ENCODE measurements around the gene RNF10.
"Not testable (repeated sequence)": the region's sequence is repeated elsewhere in the genome, so short reads cannot be mapped to it uniquely, and the experiment has no call there.

The RNF10 gene

GRCh38 chr12:120528861-120529525 lies 5.2 kb upstream of the RNF10 start, which contains the start of gene COQ5:
Gene COQ5, minus strand, starts transcription at chr12:120529158. Its CDS starts 17 bp downstream, at chr12:120529141.
- DNase-seq (ENCODE audit: low read depth, low spot score), result peak; percentile 75

DNA sequence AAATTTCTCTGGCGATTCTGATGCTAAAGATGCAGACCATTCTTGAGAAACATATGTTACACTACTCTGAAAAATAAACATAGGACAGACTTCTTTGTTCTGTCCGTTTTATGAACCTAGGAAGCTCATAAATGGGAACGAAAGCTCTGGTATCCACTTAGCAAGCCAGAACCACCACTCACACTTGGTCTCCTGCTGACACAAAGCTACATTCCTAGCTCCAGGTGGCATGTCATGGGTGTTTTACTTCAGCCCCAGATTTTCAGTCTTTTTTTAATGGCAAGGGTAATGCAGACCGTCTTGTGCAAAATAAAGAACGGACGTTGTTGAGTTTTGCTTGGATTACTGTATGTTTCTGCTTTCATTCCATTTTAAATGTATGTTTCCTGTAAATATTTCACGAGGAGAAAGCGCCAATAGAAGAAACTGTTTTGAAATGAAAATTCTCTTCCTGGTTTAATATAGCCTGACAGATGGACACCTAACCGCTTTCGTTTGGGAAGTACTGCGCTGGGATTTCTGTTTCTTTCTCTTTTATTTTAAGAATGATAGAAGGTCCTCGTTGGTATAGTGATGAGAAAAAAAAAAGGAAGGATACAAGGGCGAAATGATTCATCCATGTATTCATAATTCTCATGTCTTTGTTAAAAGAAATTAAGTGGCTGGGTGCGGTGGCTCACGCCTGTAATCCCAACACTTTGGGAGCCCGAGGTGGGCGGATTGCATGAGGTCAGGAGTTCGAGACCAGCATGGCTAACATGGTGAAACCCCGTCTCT lies 4.3 kb upstream of the RNF10 start:
- no peak for DNase-seq (ENCODE audit: low read depth, low spot score)

DNA sequence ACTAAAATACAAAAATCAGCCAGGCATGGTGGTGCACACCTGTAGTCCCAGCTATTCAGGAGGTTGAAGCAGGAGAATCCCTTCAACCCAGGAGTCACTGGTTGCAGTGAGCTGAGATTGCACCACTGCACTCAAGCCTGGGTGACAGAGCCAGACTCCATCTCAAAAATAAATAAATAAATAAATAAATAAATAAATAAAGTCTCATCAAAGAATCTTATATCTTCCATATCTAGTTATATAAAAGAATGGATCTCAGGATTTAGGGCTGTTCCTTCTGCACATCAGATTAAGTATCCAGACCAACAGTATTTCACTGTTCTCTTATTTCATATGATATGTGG lies 3.8 kb upstream of the RNF10 start:
- DNase-seq (ENCODE audit: low read depth, low spot score), result not testable (repeated sequence)

DNA sequence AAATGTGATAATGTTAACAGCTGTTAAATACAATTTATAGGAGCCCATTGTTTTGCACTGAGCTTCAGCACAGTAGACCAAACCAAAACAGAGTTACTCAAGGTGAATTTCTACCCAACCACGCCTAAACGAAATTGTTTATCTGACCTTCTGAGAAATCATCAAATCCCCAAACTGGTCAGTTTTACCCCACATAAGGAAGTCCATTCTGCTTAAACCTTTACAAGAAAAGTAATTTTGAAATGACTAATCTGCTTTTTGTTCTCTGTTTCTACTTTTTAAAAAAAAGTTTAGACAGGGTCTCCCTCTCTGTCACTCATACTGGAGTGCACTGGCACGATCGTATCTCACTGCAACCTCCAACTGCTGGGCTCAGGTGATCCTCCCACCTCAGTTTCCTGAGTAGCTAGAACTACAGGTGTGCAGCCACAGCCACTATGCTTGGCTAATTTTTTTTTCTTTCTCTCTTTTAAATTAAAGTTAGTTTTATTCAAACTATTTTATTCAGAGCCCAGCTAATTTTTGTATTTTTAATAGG lies 1.4 kb upstream of the RNF10 start:
- no peak for DNase-seq (ENCODE audit: low read depth, low spot score)

- DNase-seq (ENCODE audit: low read depth, low spot score), result no peak
Measured at GRCh38 chr12:120534703-120535655, 823 bp downstream of the RNF10 start.

- no peak for DNase-seq (ENCODE audit: low read depth, low spot score)
Measured at GRCh38 chr12:120536064-120536791, 2.1 kb downstream of the RNF10 start.

- DNase-seq (ENCODE audit: low read depth, low spot score), result no peak
Measured at GRCh38 chr12:120537856-120538220, 3.7 kb downstream of the RNF10 start.

DNA sequence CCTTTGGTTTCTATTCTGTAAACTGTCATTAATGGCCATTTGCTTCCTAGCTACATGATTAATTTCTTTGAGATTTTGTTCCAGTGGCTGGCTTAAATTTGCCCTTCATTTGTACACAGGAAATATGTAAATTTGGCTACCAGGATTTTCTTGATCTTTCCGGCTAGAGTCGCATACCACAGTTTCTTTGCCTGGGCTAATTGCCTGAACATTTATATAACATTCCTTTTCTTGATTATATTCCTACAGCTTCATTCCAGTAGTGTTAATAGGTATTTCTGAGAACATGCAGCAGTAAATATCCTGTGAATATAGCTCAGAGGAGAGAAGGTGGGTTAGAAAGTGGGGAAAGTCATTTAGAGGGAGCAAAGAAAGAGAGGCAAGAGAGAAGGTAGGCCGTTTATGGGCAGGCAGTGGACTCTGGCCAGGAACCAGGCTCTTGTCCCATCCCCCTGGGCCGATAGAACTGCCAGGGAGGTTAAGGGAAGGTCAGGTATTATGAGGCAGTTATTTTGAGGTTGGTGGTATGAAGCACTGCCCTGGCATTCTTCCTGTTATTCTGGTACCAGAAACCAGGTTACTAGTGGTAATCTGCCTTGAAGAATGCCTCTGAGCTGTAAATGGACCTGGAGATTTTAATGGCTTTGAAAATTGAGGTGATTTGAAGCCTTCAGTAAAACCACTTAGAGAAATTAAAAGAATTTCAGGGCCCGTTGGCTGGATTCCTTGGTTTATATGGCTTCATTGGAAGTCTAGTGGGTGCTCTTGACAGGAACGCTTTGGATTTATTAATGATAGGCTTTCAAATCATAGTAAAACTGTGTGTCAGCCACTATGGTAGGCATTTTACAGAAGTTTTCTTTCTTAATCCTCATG lies 4.4 kb downstream of the RNF10 start:
- no peak for DNase-seq (ENCODE audit: low read depth, low spot score)

DNA sequence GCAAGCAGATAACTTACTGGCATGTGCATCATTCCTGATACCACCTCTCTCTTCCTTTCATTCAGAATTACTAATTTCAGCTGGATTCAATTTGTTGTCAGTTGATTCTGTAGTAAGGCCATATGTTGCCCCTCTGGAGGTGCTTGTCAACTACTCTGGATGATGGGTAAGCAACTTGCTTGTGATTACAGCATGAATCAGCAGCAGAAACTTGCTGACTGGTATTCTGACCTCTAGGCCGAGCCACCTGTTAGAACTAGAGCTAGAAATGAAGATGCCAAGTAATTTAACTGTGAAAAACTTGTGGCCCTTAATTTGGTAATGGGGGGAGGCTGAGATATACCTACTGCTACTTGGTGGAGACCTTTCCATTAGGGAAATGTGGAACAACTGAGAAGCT lies 5.1 kb downstream of the RNF10 start:
- DNase-seq (ENCODE audit: low read depth, low spot score), result no peak

DNA sequence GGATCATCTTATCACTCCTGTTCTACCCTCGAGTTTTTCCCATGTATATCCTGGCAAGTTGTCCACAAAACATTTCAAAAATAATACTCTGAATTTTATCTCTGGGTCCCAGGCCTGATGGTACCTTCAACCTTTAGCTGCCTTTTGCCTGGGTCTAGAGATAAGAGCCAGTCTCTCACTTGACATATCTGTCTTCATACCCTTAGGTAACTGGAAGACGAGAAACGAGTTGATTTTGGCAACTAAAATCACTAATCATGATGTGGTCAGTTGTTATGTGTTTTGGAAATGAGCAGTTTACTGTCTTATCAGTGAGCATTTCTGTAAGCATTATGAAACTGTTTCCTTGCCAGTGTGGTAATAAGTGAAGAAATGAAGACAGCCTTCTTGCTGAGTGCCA lies 6.3 kb downstream of the RNF10 start:
- DNase-seq (ENCODE audit: low read depth, low spot score), result no peak

DNA sequence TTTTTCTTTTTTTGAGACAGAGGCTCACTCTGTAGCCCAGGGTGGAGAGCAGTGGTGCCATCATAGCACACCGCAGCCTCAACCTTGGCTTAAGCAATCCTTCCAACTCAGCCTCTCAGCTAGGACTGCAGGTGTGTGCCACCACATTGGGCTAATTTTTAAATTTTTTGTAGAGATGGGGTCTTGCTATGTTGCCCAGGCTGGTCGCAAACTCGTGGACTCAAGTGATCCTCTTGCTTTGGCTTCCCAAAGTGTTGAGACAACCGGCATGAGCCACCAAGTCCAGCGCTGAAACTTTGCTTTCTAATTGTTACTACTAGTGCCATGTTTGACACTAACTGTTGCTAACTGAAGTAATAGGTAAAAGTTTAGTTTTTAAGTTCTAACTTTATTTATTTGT lies 8.0 kb downstream of the RNF10 start:
- no peak for DNase-seq (ENCODE audit: low read depth, low spot score)

GRCh38 chr12:120544691-120545090 lies 10.5 kb downstream of the RNF10 start:
- DNase-seq (ENCODE audit: low read depth, low spot score), result no peak

DNA sequence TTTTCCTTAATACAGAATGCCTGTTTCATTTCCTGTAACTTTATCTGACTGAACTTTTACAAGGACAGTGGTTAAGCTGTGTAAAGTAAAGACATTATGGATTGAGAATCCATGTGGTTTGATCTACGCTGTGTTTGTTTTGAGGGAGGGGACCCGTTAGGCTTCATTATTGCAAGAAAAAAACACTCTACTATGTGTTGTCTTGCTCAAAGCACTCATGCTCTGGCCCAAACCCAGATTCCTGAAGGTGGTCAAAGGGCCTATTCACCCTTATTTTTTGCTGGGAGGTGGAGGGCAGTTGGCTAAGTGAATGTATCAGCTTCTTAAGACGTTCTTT lies 11.9 kb downstream of the RNF10 start:
- no peak for DNase-seq (ENCODE audit: low read depth, low spot score)

- no peak for DNase-seq (ENCODE audit: low read depth, low spot score)
Measured at GRCh38 chr12:120554678-120555077, 20.5 kb downstream of the RNF10 start.

DNA sequence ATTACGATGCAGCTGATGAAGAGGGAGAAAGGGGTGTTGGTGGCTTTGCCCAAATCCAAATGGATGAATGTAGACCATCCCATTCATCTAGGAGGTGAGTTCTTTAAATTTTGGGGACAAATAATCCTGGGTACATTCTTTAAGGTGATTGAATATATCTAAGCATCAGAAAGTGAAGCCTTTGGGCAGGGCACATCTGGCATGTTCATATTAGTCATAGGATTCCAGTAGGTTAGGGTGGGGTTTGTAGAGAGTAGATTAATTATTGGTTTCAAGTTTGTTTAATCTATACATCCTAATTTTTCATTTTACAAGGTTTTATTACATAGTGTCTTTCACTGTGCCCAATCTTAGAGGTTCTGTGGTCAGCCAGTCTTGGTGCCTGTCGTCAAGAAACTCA lies 23.4 kb downstream of the RNF10 start:
- DNase-seq (ENCODE audit: low read depth, low spot score), result no peak

DNA sequence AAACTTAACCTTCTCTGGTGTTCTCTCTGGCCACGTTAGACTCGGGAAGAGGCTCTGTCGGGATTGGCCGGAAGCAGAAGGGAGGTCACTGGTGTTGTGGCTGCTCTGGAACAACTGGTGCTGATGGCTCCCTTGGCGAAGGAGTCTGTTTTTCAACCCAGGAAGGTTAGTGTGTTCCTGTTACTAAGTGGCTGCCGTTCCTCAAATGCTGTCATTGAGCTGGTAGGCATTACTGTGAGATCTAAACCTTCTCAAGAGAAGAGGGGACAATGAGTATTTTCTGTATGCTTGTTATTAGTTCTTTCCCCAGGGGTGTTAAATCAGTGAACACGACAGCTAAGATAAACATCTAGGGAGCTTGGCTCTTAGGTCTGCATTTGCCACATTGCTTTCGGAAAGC lies 28.8 kb downstream of the RNF10 start:
- no peak for DNase-seq (ENCODE audit: low read depth, low spot score)

DNA sequence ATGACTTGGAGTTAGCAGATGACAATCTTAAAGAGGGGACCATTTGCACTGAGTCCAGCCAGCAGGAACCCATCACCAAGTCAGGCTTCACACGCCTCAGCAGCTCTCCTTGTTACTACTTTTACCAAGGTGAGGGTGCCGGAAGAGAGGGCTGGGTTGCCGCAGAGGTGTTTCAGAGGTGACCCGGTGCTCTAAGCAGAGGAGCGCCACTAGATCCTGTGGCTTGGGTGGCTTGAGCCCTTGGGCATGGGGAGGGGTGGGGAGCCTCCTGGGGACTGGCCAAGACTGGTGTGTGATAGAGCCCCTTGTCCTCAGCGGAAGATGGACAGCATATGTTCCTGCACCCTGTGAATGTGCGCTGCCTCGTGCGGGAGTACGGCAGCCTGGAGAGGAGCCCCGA lies 29.3 kb downstream of the RNF10 start:
- DNase-seq (ENCODE audit: low read depth, low spot score), result no peak

DNA sequence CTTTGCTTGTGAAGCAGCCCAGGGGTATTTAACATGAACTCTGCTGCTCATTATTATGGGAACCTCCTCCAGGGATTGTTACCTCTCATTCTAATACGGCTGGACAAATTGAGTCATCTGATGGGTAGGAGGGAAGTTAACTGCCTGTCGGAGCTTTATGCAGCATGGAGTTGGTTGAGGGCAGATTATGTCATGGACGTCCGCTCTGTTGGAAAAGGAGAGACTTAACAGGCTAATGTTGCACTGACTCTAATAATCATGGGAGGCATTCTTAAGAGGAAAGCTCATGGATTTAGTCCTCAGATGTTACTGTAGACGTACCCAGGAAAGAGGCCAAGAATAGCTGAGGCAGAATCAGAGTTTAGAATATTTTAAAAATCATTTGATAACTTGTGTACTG lies 37.1 kb downstream of the RNF10 start:
- DNase-seq (ENCODE audit: low read depth, low spot score), result no peak

DNA sequence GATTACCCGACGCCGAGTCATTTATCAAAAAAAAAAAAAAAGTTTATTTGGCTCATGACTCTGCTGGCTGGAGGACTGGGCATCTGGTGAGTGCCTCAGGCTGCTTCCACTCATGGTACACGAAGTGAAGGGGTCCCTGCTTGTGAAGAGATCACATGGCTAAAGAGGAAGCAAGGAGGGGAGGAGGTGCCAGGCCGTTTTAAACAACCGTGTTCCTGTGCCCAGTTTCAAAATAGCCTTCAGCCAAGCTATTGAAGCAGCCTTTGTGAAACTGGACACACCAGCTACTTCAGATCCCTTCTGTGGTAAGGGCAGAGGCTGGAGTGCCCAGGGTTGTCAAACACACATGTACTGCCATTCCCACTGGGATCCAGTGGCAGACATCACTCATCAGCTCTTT lies 39.4 kb downstream of the RNF10 start:
- DNase-seq (ENCODE audit: low read depth, low spot score), result no peak

DNA sequence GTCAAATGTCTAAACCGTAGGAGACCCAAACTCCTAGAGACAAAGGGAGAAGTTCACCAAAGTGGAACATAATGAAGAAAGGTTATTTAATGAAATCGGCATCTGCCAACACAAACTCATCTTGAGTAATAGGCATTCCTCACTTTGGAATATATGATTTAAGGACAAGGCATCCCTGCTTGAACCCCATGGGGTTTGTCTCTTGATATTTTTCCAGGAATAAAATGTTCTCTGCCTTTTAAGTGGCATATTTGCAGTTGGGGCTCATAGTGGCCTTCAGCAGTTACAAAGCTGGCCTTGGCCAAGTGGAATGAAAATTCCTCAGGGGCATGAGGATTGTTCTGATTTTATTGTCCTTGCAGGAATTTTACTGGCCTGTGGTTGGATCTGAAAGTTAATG lies 40.0 kb downstream of the RNF10 start:
- DNase-seq (ENCODE audit: low read depth, low spot score), result no peak

DNA sequence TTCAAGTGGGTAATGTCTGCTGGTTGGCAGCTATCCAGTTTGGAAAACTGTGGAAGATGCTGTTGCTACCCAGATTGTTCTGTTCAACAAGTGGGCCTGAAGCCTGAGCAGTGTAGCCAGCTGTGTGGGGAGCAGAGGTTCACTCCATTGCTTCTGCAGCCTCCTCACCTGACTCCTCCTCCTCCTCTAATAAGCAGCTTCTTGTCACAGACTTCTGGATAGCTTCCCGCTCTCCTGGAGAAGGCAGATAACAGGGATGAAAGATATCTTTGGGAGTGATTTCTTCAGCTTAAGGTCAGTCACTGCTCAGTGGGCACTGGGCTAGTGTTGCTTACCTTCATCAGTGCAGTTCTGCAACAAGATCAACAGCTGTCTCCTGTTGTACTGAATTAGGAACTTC lies 45.0 kb downstream of the RNF10 start:
- no peak for DNase-seq (ENCODE audit: low read depth, low spot score)

Data from smooth muscle cell of the brain vasculature (primary cell).